Measurements from ENCODE around the gene RESF1.

Gene RESF1

DNA sequence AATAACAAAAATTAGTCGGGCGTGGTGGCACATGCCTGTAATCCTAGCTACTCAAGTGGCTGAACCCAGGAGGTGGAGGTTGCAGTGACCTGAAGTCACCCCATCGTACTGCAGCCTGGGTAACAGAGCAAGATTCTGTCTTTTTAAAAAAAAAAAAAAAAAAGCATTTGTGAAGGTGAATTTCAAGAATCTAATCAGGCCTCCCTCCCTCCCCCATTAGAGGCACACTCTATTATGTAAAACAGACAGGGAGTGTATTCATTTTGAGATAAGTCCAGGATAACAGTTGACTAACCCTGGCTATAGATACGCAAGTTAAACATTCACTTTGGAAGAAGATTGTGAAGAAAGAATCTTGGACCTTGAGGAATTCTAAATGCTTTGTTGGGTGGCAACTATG lies 2.9 kb downstream of the RESF1 start:
- DNase-seq: no peak

DNA sequence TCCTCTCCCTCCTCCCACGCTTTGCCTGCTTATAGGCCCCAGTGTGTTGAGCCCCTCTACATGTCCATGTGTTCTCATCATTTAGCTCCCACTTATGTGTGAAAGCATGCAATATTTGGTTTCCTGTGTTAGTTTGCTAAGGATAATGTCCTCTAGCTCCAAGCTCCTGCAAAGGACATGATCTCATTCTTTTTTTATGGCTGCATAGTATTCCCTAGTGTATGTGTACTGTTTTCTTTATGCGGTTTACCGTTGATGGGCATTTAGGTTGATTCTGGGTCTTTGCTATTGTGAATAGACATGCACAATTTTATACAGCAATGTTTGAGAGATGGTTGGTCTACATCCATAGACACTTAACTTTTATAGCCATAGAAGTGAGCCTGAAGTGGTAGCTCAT lies 5.1 kb downstream of the RESF1 start:
- no peak for DNase-seq

DNA sequence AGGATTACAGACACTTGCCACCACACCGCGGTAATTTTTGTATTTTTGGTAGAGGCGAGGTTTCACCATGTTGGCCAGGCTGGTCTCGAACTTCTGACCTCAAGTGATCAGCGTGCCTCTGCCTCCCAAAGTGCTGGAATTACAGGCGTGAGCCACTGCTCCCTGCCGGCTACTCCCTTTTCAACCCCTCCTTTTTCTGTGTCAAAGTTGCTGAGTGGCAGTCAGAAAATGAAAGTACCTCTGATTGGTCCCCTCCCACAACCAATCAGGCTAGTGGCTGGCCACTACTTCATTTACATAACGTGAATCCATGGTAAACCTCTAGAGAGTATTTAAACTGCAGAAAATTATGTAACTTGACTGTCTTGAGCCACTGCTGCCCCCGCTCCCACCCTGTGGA lies 5.9 kb downstream of the RESF1 start:
- no peak for DNase-seq

DNA sequence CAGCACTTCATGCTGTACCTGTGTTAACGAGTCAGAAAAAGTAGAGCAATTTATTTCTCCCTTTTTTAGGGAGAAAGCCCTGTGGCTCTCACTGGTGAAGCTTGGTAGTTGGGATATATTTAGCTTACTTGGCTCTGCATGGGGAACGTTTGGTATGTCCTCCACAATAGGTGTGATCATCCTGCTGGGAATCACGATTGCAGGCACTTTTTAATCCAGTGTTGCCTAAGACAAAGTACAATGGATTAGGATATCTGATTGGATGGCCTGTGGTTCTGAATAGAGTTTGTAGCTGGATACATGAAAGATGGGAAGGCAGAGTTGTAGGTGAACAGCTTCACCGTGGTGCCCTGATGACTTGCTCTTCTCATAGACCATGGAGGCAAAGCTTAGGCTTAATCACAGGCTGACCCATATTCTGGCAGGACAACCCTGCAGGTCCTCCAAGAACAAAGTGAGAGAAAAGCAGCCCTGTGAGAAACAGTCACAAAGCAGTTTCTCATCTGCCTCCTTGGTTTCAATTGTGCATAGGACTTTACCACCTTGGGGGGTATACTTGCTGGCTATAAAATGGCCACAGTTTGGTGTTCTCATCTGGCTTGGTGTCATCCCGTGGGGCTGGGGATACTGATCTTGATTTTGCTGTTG lies 7.5 kb downstream of the RESF1 start:
- DNase-seq: no peak

DNA sequence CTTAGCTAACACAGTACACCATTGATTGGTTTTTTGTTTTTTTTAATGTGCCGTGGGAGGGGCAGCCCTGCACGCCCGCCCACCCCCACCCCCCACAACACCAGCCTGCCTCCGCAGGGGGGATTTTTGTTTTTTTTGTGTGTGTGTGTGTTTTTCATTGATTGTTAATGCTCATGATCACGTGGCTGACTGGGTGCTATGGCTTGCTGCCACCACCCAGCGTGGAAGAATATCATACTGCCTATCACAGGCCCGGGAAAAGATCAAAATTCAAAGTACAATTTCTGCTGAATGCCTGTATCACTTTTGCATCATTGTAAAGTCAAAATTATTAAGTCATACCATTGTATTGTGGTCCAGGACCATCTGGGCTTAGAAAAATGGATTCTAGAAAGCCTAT lies 8.3 kb downstream of the RESF1 start:
- no peak for DNase-seq

DNA sequence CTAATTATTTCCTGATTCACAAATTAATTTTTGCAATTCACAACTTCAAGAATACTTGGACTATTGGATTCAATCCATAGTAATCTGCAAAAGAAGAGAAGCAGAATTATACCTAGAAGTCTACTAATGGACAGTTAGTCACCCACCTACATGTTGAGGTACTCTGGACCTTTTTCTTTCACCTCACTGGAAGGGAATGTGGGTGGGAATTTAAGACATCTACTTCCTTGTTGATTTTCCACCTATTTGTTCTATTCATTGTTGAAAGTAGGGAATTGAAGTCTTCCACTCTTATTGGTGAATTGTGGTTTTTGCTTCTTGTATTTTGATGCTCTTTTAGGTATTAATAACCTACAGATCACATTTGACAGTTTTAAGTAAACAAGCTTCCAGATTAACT lies 11.0 kb downstream of the RESF1 start:
- no peak for DNase-seq

DNA sequence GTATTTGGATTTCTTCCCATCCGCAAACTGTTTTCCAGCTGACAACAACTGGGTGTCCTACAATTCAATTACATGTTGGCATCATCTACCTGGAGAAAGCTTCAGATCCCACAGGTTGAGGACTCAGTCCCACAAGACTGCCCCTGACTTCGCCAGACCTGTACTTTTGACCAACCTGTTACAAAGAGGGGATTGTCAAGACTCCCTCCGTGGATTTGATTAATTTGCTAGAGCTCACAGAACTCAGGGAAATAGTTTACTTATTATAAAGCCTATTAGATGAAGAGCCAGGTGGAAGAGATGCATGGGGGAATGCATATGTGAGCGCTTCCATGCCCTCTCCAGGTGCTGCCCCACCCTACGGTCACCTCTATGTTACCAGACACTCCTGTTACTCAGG lies 14.6 kb downstream of the RESF1 start:
- DNase-seq: no peak

DNA sequence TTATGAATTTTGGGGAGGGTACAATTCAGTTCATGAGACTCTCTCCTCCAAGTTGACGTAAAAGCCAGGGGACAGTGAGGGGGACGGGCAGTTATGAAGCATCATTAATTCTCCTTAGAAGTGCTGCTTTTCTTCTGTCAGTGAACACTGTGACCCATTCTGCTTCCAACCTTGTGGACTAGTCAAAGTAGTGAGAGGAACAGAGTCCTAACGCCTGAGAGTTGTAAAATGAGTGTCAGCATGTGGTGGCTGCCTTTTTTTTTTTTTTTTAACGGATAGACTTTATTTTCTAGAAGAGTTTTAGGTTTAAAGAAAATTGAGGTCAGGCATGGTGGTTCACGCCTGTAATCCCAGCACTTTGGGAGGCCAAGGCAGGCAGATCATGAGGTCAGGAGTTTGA lies 15.5 kb downstream of the RESF1 start:
- DNase-seq: no peak

DNA sequence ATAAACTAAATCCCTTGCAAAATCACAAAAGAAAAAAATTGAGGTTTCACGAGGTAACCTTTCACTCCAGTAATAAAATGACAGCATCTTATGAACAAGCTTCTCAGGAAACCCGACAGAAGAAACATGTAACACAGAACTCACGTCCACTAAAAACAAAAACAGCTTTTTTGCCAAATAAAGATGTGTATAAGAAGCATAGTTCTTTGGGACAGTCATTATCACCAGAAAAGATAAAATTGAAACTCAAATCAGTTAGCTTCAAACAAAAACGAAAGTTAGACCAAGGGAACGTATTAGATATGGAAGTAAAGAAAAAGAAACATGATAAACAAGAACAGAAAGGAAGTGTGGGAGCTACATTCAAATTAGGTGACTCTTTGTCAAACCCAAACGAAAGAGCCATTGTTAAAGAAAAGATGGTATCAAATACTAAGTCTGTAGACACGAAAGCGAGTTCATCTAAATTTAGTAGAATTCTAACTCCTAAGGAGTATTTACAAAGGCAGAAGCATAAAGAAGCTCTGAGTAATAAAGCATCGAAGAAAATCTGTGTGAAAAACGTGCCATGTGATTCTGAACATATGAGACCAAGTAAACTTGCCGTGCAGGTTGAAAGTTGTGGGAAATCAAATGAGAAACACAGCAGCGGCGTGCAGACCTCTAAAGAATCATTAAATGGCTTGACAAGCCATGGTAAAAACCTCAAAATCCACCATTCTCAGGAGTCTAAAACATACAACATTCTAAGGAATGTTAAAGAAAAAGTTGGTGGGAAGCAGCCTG lies 25.8 kb downstream of the RESF1 start:
- no peak for DNase-seq

DNA sequence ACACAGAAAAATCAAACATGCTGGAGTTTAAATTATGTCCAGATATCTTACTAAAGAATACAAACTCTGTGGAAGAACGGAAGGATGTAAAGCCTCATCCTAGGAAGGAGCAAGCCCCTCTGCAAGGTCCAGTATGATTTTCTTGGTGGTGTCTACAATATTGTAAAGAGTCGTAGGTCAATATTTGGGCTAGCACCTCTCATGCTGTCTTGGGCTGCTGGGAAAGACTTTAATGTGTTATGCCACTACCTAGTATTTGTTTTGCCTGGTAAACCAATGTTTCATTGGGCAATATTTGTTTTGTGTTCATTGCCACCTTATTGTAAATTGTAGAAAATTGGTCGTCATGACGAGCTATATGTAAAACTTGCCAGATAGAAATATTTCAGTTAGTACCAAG lies 26.6 kb downstream of the RESF1 start:
- DNase-seq: no peak

DNA sequence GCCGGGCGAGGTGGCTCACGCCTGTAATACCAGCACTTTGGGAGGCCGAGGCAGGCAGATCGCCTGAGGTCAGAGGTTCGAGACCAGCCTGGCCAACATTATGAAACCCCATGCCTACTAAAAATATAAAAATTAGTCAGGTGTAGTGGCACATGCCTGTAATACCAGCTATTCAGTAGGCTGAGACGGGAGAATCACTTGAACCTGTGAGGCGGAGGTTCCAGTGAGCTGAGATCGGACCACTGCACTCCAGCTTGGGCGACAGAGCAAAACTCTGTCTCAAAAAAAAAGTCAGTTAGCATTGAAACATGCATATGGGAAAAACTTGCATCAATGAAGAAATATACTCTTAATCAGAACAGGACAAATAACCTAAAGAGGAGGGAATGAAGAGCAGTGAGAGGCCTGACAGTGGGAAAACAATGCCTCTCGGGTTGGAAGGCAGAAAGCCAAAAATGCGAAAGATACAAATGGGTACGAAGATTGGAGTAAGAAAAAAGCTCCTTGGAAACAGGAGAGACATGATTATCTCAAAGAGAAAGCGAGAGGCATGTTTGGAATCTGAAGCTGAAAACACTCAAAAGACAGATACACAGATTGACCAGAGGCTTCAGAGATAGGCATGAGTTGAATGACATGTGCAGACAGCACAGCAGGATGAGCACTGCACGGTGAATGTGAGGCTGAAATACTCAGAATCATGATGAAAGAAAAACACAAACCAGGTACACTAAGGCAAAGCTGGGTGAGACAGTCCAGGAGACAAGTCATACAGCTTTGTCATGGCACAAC lies 30.6 kb downstream of the RESF1 start:
- DNase-seq: no peak

DNA sequence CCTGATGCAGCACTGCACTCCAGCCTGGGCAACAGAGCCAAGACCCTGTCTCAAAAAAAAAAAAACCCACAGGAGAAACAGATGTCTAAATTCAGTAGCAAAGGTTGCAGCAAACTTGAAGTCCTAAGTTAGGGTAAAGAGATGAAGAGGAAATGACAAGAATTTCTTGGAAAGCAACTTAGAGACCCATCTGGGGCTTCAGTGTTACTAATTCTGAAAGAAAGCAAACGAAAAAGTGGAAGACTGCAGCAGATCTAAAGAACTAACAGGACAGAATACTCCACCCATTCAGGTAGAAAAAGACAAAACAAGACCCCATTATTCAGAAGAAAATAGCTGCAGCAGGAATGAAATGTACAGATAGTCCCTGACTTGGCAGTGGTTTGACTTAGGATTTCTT lies 31.9 kb downstream of the RESF1 start:
- no peak for DNase-seq

DNA sequence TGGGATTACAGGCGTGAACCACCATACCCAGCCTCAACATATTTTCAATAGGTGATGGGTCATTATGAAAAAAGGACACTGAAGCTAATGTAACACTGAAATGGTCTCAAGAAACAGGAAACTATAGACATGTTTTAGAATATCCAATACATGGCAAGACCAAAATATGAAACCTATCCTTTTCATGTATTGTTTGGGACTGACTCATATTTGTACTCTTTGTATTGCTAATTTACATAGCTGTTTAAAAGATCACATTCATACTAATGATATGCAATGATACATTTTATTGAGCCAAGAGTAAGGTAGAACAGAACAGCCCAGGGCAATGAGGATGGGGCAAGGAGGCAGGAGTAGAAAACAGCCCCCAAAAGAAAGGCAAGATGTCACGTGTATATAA lies 32.6 kb downstream of the RESF1 start:
- no peak for DNase-seq

DNA sequence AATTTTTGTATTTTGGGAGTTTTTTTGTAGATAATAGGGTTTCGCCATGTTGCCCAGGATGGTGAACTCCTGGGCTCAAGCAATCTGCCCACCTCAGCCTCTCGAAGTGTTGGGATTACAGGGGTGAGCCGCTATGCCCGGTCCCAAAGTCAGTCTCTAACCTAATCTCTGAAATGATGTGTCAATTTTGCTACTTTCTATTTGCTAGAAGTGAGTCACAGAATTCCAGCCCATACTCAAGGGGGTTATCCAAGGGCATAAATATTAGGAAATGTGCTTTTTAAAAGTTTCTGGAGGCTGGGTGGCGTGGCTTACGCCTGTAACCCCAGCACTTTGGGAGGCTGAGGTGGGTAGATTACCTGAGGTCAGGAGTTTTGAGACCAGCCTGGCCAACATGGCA lies 40.5 kb downstream of the RESF1 start:
- no peak for DNase-seq

DNA sequence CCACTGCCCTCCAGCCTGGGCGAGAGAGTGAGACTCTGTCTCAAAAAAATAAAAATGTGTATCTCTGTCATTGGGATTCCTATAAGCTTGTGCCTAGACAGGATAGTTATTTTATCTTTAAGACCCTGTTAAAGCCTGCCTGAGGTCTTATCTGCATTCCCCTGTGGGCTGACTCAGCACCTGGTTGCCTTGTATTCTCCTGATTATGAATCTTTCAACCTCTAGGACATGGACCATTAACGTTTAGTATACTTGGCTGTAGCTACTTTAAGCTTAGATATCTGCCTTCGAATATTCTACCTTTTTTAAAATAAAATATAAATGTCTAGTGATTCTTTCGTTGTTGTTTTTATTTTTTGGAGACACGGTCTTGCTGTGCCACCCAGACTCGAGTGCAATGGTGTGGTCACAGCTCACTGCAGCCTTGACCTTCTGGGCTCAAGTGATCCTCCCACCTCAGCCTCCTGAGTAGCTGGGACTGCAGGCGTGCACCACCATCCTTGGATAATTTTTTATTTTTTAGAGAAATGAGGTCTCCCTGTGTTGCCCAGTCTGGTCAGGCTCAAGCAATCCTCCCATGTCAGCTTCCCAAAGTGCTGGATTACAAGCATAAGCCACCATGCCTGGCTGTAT lies 41.3 kb downstream of the RESF1 start:
- no peak for DNase-seq

DNA sequence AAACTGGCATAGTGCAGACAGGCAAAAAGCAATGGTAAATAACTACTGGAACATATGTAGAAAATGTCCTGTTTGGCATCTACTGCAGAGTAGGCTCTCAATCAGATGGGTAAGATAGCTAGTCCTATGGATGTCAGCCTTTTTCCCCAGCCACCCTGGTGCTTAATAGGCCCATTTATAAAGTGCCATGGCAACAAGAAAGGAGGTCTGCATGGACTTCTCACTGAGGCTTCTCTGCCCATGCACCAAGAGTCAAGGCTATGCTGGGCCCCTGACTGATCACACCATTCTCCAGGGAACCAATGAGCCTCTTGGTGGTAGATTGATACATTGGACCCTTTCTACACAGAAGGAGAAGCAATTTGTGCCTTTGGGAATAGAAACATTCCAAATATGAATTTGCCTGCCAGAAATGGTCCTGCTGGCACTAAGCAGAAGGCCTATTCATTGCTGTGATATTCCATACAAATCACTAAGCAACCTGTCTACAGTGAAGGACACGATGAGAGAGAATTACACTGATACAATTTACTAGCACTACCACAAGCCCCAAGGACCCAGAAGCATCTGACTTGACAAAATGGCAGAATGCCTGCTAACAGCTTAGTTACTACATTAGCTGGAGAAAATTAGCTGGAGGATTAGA lies 43.8 kb downstream of the RESF1 start:
- DNase-seq: no peak

DNA sequence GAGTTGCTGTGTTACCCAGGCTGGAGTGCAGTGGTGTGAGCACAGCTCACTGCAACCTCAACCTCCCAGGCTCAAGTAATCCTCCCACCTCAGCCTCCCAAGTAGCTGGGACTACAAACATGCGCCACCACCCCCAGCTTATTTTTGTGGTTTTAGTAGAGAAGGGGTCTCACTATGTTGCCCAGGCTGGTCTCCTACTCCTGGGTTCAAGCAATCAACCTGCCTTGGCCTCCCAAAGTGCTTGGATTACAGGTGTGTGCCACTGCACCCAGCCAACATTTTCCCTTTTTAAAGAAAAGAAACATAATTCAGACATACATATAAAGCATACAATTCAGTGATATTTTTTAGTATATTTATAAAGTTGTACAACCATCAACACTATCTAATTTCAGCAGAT lies 44.4 kb downstream of the RESF1 start:
- DNase-seq: no peak

DNA sequence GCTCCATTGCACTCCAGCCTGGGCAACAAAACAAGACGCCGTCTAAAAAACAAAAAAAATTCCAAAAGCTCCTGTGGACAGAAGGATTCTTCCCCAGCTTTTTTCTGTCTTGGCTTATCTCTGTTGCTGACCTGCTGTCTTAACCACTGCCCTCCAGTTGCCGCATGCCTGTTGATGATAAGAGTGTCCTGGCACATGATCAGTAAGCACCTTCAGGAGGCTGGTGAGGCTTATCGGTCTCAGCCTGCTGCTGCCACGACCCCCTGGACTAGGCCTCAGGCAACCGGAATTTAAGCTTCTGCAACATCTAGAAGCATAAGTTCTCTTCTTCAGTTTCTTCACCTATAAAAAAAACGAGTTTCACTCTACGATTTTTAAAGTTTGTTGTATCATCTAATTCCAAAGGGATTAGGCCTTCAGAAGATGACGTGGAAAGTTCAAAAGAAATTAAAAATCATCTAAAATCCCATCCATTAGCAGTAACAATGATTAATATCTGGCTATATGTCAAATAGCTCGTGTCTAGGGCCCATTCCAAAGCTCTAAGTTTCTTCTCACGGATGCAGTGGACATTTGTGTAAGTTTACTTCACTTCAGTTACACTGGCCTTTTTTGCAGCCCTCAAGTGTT lies 46.4 kb downstream of the RESF1 start:
- peak; percentile 31 for DNase-seq

Measured in femur (tissue), 1 donor.